ENCODE measurements around the gene AACS. TPM values are rescaled to one million over a fixed set of nuclear protein-coding genes. Genes with fewer than 3 reads are reported as not detected.

The AACS gene
- total and polyA plus RNA-seq, 2 of the 13 experiments (the other 11 are each of a cell fraction or from before 2014, with no cell fraction given): 23.3 to 28.8 TPM

GRCh38 chr12:125065021-125065918, at the start of gene AACS (continued):
- TF ChIP-seq ZBTB3 (CRISPR knock-in tag; IDR thresholded peaks at IDR 0.05; ENCODE audit: borderline replicate concordance, low read depth) (no peak), KLF11 (CRISPR knock-in tag; IDR thresholded peaks at IDR 0.05) (no peak), ZNF251 (CRISPR knock-in tag; IDR thresholded peaks at IDR 0.05) (no peak), ATF3 (CRISPR knock-in tag; IDR thresholded peaks at IDR 0.05) (no peak), ZFP36L1 (CRISPR knock-in tag; IDR thresholded peaks at IDR 0.05) (no peak), ZNF354B (CRISPR knock-in tag; IDR thresholded peaks at IDR 0.05) (no peak), ZNF720 (CRISPR knock-in tag; IDR thresholded peaks at IDR 0.05) (no peak), SRF (IDR thresholded peaks at IDR 0.05; ENCODE audit: low read depth, low read length) (no peak), THAP8 (CRISPR knock-in tag; IDR thresholded peaks at IDR 0.05; ENCODE audit: borderline replicate concordance) (no peak; the same call in 1 of the 2 replicates), PHB2 (IDR thresholded peaks at IDR 0.05; ENCODE audit: partially characterized antibody) (no peak), ZMYM3 (CRISPR knock-in tag; IDR thresholded peaks at IDR 0.05) (0 out of 2 replicates have a peak, but pooled peaks have one; percentile 35), ZBTB33 (CRISPR knock-in tag; IDR thresholded peaks at IDR 0.05) (no peak), HMG20B (CRISPR knock-in tag; conservative IDR thresholded peaks at IDR 0.05) (no peak), HNRNPK (IDR thresholded peaks at IDR 0.05; ENCODE audit: low read depth, low read length, poor library complexity, severe bottlenecking) (no peak), MNT (IDR thresholded peaks at IDR 0.05) (no peak), ZNF33A (CRISPR knock-in tag; IDR thresholded peaks at IDR 0.05; ENCODE audit: borderline replicate concordance) (no peak), SAP130 (CRISPR knock-in tag; IDR thresholded peaks at IDR 0.05; ENCODE audit: low read depth) (peak; percentile 81; the same call in 1 of the 2 replicates), THAP11 (CRISPR knock-in tag; IDR thresholded peaks at IDR 0.05) (no peak), PRDM10 (CRISPR knock-in tag; IDR thresholded peaks at IDR 0.05; ENCODE audit: low read depth) (peak; percentile 28; the same call in 1 of the 2 replicates), KMT2B (CRISPR knock-in tag; IDR thresholded peaks at IDR 0.05) (peak; percentile 10; the same call in 1 of the 2 replicates), GZF1 (CRISPR knock-in tag; IDR thresholded peaks at IDR 0.05) (no peak)
